GM12892 (cell line): ENCODE data around the gene RPS16.
"Not testable (repeated sequence)": the region's sequence is repeated elsewhere in the genome, so short reads cannot be mapped to it uniquely, and the experiment has no call there.

Experiments used
- POLR2A ChIP-seq: IDR thresholded peaks from 2 replicates; pipeline ENCODE4 v1.6.1; 2011; ENCODE audit warnings: low read depth, low read length, control low read depth
- POLR2AphosphoS5 ChIP-seq: IDR thresholded peaks from 2 replicates; pipeline ENCODE4 v1.6.1; 2011; ENCODE audit warnings: low read depth, low read length, control low read depth
- TAF1 ChIP-seq: IDR thresholded peaks from 2 replicates; pipeline ENCODE4 v1.6.1; 2011; ENCODE audit warnings: low read depth, mild to moderate bottlenecking, control low read depth, low read length, borderline replicate concordance

- not testable (repeated sequence) for TF ChIP-seq POLR2A, POLR2AphosphoS5, TAF1
These were observed 43.6 kb upstream of the RPS16 start for GRCh38 chr19:39479319-39479801.
